Liver (tissue), 9 donors: Measurements from ENCODE around the gene FAM124A. TPM values are rescaled to one million over a fixed set of nuclear protein-coding genes. Genes with fewer than 3 reads are reported as not detected.

Source experiments
- DNase-seq: peaks from one replicate; pipeline ENCODE4 v3.0.0-alpha.2; 2017; ENCODE audit warnings: low spot score
- H3K27ac ChIP-seq, 2 donors: one replicate each; pipeline ENCODE4 v1.7.0; 2013; ENCODE audit warnings: inconsistent platforms in 2 of 2, low read length in 2 of 2, control low read depth in 1 of 2, low read depth in 1 of 2, mild to moderate bottlenecking in 1 of 2
- H3K27me3 ChIP-seq, 4 donors: one replicate each; pipeline versions ENCODE4 v1.6.1 to v1.7.0; 2013; ENCODE audit warnings: low read length in 3 of 4, inconsistent platforms in 1 of 4, mild to moderate bottlenecking in 1 of 4, moderate library complexity in 1 of 4; ENCODE audit not compliant: control insufficient read depth in 4 of 4, insufficient read depth in 4 of 4
- H3K36me3 ChIP-seq, 4 donors: one replicate each; pipeline versions ENCODE4 v1.6.1 to v1.7.0; 2013; ENCODE audit warnings: low read length in 3 of 4, mild to moderate bottlenecking in 3 of 4, low read depth in 1 of 4, moderate library complexity in 1 of 4; ENCODE audit not compliant: control insufficient read depth in 4 of 4, insufficient read depth in 3 of 4
- H3K4me1 ChIP-seq, 4 donors: one replicate each; pipeline versions ENCODE4 v1.6.1 to v1.7.0; 2013; ENCODE audit warnings: low read length in 3 of 4, mild to moderate bottlenecking in 3 of 4, moderate library complexity in 1 of 4; ENCODE audit not compliant: control insufficient read depth in 4 of 4, insufficient read depth in 4 of 4
- H3K4me3 ChIP-seq, 3 donors: one replicate each; pipeline versions ENCODE4 v1.6.1 to v1.7.0; 2013; ENCODE audit warnings: low read length in 3 of 3, control low read depth in 1 of 3, low read depth in 1 of 3, mild to moderate bottlenecking in 1 of 3
- H3K9ac ChIP-seq, 2 donors: one replicate each; pipeline ENCODE4 v1.7.0; 2013; ENCODE audit warnings: low read length in 2 of 2, mild to moderate bottlenecking in 2 of 2, moderate library complexity in 2 of 2, control low read depth in 1 of 2, low read depth in 1 of 2
- H3K9me3 ChIP-seq, 4 donors: one replicate each; pipeline versions ENCODE4 v1.6.1 to v1.7.0; 2013; ENCODE audit warnings: low read length in 3 of 4; ENCODE audit not compliant: control insufficient read depth in 4 of 4
- EGR1 ChIP-seq, 2 donors: IDR thresholded peaks; 2 replicates each; pipeline ENCODE4 v1.6.1; 2016 to 2018; ENCODE audit warnings: antibody characterized with exemption in 2 of 2, low read depth in 2 of 2
- FOXA1 ChIP-seq: IDR thresholded peaks from 2 replicates; pipeline ENCODE4 v1.6.1; 2016; ENCODE audit warnings: antibody characterized with exemption
- FOXA2 ChIP-seq: IDR thresholded peaks from 2 replicates; pipeline ENCODE4 v1.6.1; 2016; ENCODE audit warnings: antibody characterized with exemption
- HNF4A ChIP-seq, 2 donors: conservative IDR thresholded peaks; 2 replicates each; pipeline ENCODE4 v1.6.1; 2016; ENCODE audit warnings: antibody characterized with exemption in 2 of 2, mild to moderate bottlenecking in 2 of 2
- JUND ChIP-seq, 2 donors: IDR thresholded peaks; 2 replicates each; pipeline ENCODE4 v1.6.1; 2016; ENCODE audit warnings: antibody characterized with exemption in 2 of 2
- NR2F2 ChIP-seq: IDR thresholded peaks from 2 replicates; pipeline ENCODE4 v1.6.1; 2016; ENCODE audit warnings: antibody characterized with exemption
- RAD21 ChIP-seq, 2 donors: IDR thresholded peaks; 2 replicates each; pipeline ENCODE4 v1.6.1; 2016; ENCODE audit warnings: antibody characterized with exemption in 2 of 2, mild to moderate bottlenecking in 2 of 2
- RXRA ChIP-seq, 2 donors: IDR thresholded peaks; 2 replicates each; pipeline ENCODE4 v1.6.1; 2017 to 2018; ENCODE audit warnings: antibody characterized with exemption in 2 of 2, mild to moderate bottlenecking in 1 of 2
- SP1 ChIP-seq: IDR thresholded peaks from 2 replicates; pipeline ENCODE4 v1.6.1; 2018; ENCODE audit warnings: antibody characterized with exemption, mild to moderate bottlenecking
- TAF1 ChIP-seq: conservative IDR thresholded peaks from 2 replicates; pipeline ENCODE4 v1.6.1; 2016; ENCODE audit warnings: antibody characterized with exemption, mild to moderate bottlenecking
- YY1 ChIP-seq: IDR thresholded peaks from 2 replicates; pipeline ENCODE4 v1.6.1; 2016; ENCODE audit warnings: antibody characterized with exemption, mild to moderate bottlenecking
- WGBS: extraction: QIAGEN DNeasy Blood & Tissue Kit; methylation state at CpG from one replicate; pipeline ENCODE4 v1.1.7; 2013; 5-methylcytosine and 5-hydroxymethylcytosine counted together
- polyA plus RNA-seq, 2 donors: library from polyadenylated mRNA; stranded (reverse) in 1 of 2; unstranded in 1 of 2; fragments of 200-250 nt in 1 of 2; fragments of >200 nt in 1 of 2; fragmentation: Nextera tagmentation in 1 of 2; extraction: Ambion mirVana in 1 of 2; gene quantifications; one replicate each; pipeline versions ENCODE4 v1.2.1 to v1.2.3, GENCODE V29; 2013 to 2015
- total RNA-seq, 2 donors: library from RNA; depleted of rRNA; stranded (reverse); fragments of >200 nt; gene quantifications; one replicate each; pipeline ENCODE4 v1.2.3, GENCODE V29; 2014
- TF ChIP-seq, protein P1 (sequence below): IDR thresholded peaks from 2 replicates; pipeline ENCODE4 v1.6.1; 2016; ENCODE audit warnings: antibody characterized with exemption
- TF ChIP-seq, protein P2 (sequence below): IDR thresholded peaks from 2 replicates; pipeline ENCODE4 v1.6.1; 2016; ENCODE audit warnings: antibody characterized with exemption, mild to moderate bottlenecking
- TF ChIP-seq, protein P3 (sequence below): IDR thresholded peaks from 2 replicates; pipeline ENCODE4 v1.6.1; 2016; ENCODE audit warnings: antibody characterized with exemption
- TF ChIP-seq, protein P4 (sequence below): fragments of 150-350 bp; IDR thresholded peaks from 2 replicates; pipeline ENCODE4 v1.5.1; 2017; ENCODE audit warnings: improper control_type of control experiment, low read depth, low read length; ENCODE audit not compliant: missing input control
- TF ChIP-seq, protein P5 (sequence below): IDR thresholded peaks from 2 replicates; pipeline ENCODE4 v1.6.1; 2016; ENCODE audit warnings: antibody characterized with exemption
- donor health status: healthy.
- donor health status: healthy.
- donor health status: healthy.
- donor health status: healthy.
- donor health status: healthy.

FAM124A gene
- total and polyA plus RNA-seq, 4 donors: 0.33 to 0.92 (median 0.46) TPM

DNA sequence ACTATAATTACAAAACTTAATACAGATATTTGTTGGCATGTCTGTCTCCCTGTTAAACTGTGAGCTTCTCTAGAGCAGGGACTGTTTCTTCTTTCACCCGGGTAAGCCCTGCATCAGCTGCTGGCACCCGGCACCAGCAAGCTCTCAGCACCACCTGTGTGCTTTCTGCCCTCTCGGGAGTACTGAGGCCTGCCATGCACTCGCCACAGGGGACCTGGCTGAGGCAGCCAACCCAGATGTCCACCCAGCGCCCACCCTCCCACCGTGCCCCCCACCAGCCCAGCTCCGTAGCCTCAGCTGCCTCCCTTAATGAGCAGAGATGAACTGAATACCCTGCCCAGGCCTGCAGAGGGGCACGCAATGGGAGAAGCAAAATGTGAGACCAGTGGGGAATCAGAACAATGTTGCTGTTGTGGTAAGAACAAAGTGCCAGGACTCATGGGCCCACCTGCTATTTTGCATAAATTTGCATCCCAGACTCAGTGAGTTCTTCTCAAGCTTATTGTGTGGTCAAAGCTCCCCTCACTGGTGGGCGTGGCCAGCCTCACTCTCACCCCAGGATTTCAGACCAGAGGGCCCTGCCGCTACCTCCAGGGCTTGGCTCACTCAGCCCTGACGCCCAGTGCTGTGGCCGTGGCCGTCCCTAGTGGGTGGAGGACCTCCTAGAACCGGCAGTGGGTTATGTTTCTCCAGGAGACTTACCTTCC lies 102.7 kb downstream of the FAM124A start:
- Histone ChIP-seq H3K9ac (no peak overlapping the region), H3K27ac (no peak overlapping the region), H3K36me3 (no peaks in the 10 kb centered on the region), H3K4me1 (no peaks in the 10 kb centered on the region), H3K4me3 (no peak overlapping the region), H3K9me3 (no peaks in the 10 kb centered on the region), H3K27me3 (no peaks in the 10 kb centered on the region)
- WGBS: 85% methylated on average over 14 of the region's 14 CpGs
- TF ChIP-seq, protein P1, sequence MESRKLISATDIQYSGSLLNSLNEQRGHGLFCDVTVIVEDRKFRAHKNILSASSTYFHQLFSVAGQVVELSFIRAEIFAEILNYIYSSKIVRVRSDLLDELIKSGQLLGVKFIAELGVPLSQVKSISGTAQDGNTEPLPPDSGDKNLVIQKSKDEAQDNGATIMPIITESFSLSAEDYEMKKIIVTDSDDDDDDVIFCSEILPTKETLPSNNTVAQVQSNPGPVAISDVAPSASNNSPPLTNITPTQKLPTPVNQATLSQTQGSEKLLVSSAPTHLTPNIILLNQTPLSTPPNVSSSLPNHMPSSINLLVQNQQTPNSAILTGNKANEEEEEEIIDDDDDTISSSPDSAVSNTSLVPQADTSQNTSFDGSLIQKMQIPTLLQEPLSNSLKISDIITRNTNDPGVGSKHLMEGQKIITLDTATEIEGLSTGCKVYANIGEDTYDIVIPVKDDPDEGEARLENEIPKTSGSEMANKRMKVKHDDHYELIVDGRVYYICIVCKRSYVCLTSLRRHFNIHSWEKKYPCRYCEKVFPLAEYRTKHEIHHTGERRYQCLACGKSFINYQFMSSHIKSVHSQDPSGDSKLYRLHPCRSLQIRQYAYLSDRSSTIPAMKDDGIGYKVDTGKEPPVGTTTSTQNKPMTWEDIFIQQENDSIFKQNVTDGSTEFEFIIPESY: no peak
- TF ChIP-seq FOXA1 (no peak), SP1 (no peak), HNF4A (conservative IDR thresholded peaks at IDR 0.05) (no peak), RXRA (IDR thresholded peaks at IDR 0.05) (no peak), EGR1 (IDR thresholded peaks at IDR 0.05; ENCODE audit: low read depth in 2 of 2) (no peak), NR2F2 (no peak), FOXA2 (no peak), YY1 (no peak), RAD21 (IDR thresholded peaks at IDR 0.05) (no peak), TAF1 (no peak), JUND (IDR thresholded peaks at IDR 0.05) (no peak)
- TF ChIP-seq, protein P2, sequence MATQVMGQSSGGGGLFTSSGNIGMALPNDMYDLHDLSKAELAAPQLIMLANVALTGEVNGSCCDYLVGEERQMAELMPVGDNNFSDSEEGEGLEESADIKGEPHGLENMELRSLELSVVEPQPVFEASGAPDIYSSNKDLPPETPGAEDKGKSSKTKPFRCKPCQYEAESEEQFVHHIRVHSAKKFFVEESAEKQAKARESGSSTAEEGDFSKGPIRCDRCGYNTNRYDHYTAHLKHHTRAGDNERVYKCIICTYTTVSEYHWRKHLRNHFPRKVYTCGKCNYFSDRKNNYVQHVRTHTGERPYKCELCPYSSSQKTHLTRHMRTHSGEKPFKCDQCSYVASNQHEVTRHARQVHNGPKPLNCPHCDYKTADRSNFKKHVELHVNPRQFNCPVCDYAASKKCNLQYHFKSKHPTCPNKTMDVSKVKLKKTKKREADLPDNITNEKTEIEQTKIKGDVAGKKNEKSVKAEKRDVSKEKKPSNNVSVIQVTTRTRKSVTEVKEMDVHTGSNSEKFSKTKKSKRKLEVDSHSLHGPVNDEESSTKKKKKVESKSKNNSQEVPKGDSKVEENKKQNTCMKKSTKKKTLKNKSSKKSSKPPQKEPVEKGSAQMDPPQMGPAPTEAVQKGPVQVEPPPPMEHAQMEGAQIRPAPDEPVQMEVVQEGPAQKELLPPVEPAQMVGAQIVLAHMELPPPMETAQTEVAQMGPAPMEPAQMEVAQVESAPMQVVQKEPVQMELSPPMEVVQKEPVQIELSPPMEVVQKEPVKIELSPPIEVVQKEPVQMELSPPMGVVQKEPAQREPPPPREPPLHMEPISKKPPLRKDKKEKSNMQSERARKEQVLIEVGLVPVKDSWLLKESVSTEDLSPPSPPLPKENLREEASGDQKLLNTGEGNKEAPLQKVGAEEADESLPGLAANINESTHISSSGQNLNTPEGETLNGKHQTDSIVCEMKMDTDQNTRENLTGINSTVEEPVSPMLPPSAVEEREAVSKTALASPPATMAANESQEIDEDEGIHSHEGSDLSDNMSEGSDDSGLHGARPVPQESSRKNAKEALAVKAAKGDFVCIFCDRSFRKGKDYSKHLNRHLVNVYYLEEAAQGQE: no peak
- TF ChIP-seq, protein P3, sequence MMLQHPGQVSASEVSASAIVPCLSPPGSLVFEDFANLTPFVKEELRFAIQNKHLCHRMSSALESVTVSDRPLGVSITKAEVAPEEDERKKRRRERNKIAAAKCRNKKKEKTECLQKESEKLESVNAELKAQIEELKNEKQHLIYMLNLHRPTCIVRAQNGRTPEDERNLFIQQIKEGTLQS: no peak
- TF ChIP-seq, protein P4, sequence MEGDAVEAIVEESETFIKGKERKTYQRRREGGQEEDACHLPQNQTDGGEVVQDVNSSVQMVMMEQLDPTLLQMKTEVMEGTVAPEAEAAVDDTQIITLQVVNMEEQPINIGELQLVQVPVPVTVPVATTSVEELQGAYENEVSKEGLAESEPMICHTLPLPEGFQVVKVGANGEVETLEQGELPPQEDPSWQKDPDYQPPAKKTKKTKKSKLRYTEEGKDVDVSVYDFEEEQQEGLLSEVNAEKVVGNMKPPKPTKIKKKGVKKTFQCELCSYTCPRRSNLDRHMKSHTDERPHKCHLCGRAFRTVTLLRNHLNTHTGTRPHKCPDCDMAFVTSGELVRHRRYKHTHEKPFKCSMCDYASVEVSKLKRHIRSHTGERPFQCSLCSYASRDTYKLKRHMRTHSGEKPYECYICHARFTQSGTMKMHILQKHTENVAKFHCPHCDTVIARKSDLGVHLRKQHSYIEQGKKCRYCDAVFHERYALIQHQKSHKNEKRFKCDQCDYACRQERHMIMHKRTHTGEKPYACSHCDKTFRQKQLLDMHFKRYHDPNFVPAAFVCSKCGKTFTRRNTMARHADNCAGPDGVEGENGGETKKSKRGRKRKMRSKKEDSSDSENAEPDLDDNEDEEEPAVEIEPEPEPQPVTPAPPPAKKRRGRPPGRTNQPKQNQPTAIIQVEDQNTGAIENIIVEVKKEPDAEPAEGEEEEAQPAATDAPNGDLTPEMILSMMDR: no peak
- TF ChIP-seq, protein P5, sequence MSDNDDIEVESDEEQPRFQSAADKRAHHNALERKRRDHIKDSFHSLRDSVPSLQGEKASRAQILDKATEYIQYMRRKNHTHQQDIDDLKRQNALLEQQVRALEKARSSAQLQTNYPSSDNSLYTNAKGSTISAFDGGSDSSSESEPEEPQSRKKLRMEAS: no peak
- no peak for DNase-seq
